ENCODE results near the gene GRIN2D.

The GRIN2D gene

GRCh38 chr19:48378194-48378570 lies 15.3 kb upstream of the GRIN2D start:
- TF ChIP-seq, protein P1, sequence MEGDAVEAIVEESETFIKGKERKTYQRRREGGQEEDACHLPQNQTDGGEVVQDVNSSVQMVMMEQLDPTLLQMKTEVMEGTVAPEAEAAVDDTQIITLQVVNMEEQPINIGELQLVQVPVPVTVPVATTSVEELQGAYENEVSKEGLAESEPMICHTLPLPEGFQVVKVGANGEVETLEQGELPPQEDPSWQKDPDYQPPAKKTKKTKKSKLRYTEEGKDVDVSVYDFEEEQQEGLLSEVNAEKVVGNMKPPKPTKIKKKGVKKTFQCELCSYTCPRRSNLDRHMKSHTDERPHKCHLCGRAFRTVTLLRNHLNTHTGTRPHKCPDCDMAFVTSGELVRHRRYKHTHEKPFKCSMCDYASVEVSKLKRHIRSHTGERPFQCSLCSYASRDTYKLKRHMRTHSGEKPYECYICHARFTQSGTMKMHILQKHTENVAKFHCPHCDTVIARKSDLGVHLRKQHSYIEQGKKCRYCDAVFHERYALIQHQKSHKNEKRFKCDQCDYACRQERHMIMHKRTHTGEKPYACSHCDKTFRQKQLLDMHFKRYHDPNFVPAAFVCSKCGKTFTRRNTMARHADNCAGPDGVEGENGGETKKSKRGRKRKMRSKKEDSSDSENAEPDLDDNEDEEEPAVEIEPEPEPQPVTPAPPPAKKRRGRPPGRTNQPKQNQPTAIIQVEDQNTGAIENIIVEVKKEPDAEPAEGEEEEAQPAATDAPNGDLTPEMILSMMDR (IDR thresholded peaks at IDR 0.05; ENCODE audit: control extremely low read depth, extremely low read depth, low read depth, missing control alignments), result no peak
- DNase-seq (ENCODE audit: extremely low spot score), result no peak
- ChIA-PET CTCF (no interaction called here), POLR2A (no interaction called here)

GRCh38 chr19:48379058-48379457 lies 14.4 kb upstream of the GRIN2D start:
- POLR2A ChIA-PET, result no interaction called here
- DNase-seq (ENCODE audit: extremely low spot score), result no peak
- TF ChIP-seq, protein P1 (IDR thresholded peaks at IDR 0.05; ENCODE audit: control extremely low read depth, extremely low read depth, low read depth, missing control alignments), result no peak
- CTCF ChIA-PET, result interaction anchor here (3.7 kb wide), 1 partner anchor 12 kb away, joined by 22 read pairs; the partner anchor contains the start of gene KDELR1

DNA sequence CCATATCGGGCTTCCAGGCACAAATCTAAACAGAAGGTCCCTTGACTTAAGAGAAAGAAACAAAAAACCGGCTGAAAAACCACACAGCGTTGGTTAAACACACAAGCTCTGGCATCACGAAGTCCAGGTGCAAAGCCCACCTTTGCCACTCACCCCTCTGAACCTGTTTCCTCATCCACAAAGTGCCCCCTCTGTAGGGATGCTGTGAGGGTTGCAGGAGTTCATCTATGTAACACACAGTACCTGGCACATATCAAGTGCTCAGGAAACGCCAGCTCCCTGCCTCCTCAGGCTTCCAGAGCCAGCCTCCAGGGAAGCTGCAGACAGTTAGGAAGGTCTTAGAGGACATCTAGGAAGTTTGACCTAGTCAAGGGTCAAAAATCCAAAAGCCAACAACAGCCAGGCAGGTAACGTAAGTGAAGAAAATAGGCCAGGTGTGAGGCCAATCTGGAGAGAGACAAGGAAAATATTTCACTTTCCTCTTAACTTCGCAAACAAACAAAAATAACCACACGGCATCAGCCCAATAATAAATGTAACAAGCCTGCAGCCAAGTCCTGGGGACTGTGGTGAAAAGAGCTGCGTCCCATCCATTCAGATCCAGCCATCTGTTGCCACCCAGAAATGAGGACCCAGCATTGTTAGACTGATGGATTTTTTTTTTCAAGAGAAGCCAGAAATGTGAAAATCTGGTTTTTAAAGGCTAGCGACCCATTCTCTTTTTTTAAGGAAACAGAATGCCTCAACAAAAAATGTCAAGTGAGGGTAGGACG lies 12.1 kb upstream of the GRIN2D start:
- POLR2A ChIA-PET, result interaction anchor here (0.6 to 0.7 kb wide), 2 partner anchors 21 to 389 kb away, joined by 3 to 5 read pairs; no protein-coding TSS in a partner anchor

GRCh38 chr19:48382286-48382685 lies 11.2 kb upstream of the GRIN2D start:
- ChIA-PET POLR2A (interaction anchor here (0.6 kb wide), 1 partner anchor 388 kb away, joined by 5 read pairs; no protein-coding TSS in a partner anchor), CTCF (interaction anchor here (3.7 kb wide), 1 partner anchor 9 kb away, joined by 22 read pairs; the partner anchor contains the start of gene KDELR1)
- no peak for DNase-seq (ENCODE audit: extremely low spot score)
- TF ChIP-seq, protein P1 (IDR thresholded peaks at IDR 0.05; ENCODE audit: control extremely low read depth, extremely low read depth, low read depth, missing control alignments), result no peak

More for the DNA sequence above, 12.1 kb upstream of the GRIN2D start:
- TF ChIP-seq, protein P1 (IDR thresholded peaks at IDR 0.05; ENCODE audit: control extremely low read depth, extremely low read depth, low read depth, missing control alignments), result no peak
- no peak for DNase-seq (ENCODE audit: extremely low spot score)
- CTCF ChIA-PET, result interaction anchor here (0.9 to 3.7 kb wide), 2 partner anchors 10 to 31 kb away, joined by 3 to 22 read pairs; partner anchors contain the start of gene KDELR1

DNA sequence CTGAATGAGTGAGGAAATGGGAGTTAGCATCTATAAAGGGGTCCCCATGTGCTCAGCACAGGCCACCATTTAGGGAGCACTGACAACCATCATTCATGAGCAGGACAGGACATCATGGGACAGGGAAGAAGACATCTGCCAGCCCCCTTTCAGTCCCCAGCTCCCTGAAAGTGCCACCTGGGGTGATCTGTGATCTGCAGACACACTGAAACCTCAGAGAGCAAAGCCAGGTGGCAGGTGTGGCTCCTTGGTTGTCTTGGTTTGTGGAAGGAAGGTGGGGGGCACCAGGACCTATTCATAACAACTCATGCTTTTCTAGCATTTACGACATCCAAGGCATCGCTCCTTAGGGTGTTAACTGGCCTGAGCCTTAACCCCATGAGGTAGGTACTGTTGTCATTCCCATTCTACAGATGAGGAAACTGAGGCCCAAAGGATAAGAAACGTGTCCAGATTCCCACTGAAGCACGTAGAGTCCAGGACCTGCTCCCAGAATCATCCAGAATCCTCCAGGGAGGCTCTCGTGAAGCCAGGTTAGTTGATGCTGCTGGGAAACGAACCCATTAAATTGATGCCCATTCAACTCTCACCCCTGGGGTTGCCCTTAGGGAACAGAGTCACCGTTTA lies 7.9 kb upstream of the GRIN2D start:
- TF ChIP-seq, protein P1 (IDR thresholded peaks at IDR 0.05; ENCODE audit: control extremely low read depth, extremely low read depth, low read depth, missing control alignments), result no peak
- ChIA-PET CTCF (no interaction called here), POLR2A (no interaction called here)
- DNase-seq (ENCODE audit: extremely low spot score), result no peak

GRCh38 chr19:48386981-48387380 lies 6.5 kb upstream of the GRIN2D start:
- ChIA-PET POLR2A (no interaction called here), CTCF (no interaction called here)
- no peak for DNase-seq (ENCODE audit: extremely low spot score)
- TF ChIP-seq, protein P1 (IDR thresholded peaks at IDR 0.05; ENCODE audit: control extremely low read depth, extremely low read depth, low read depth, missing control alignments), result no peak
